G401 (cell line): Measurements from ENCODE around the gene SH3GL1. TPM values are rescaled to one million over a fixed set of nuclear protein-coding genes. Genes with fewer than 3 reads are reported as not detected.

Source experiments
- DNase-seq: peaks from one replicate; pipeline ENCODE4 v3.0.0-alpha.2; 2015; ENCODE audit warnings: low spot score
- in situ Hi-C: cut with HindIII; loops from 2 replicates; pipeline ENCODE4 v1.10.0; 2016; ENCODE audit warnings: low sequenced_read_pairs, mixed read lengths
- total RNA-seq: library from RNA; depleted of rRNA; stranded (reverse); fragments of >200 nt; shearing (Covaris generic); gene quantifications from 2 replicates; pipeline ENCODE4 v1.2.3, GENCODE V29; 2014

Gene SH3GL1
- total RNA-seq, 1 experiment from 2014 or later, result 109 TPM

- in situ Hi-C loops, result no loop called here
- no peak for DNase-seq
These were observed 2.8 kb upstream of the SH3GL1 start for GRCh38 chr19:4403005-4403761.

- in situ Hi-C loops, result no loop called here
- DNase-seq, result peak; percentile 100
These were observed 2.0 kb upstream of the SH3GL1 start, which contains the start of gene CHAF1A for GRCh38 chr19:4402171-4403004. CHAF1A (plus strand) TSS chr19:4402640; CDS start chr19:4402763, 123 bp downstream.

- in situ Hi-C loops, result no loop called here
- no peak for DNase-seq
These were observed 1.4 kb upstream of the SH3GL1 start for GRCh38 chr19:4401769-4402170.

- in situ Hi-C loops, result no loop called here
- DNase-seq, result no peak
These were observed 574 bp downstream of the SH3GL1 start for GRCh38 chr19:4399812-4400134.

GRCh38 chr19:4396949-4397783 lies 3.2 kb downstream of the SH3GL1 start:
- in situ Hi-C loops, result no loop called here
- DNase-seq, result no peak

- DNase-seq, result no peak
- in situ Hi-C loops, result no loop called here
These were observed 6.3 kb downstream of the SH3GL1 start for GRCh38 chr19:4393947-4394590.

- in situ Hi-C loops, result no loop called here
- DNase-seq, result no peak
These were observed 8.5 kb downstream of the SH3GL1 start for GRCh38 chr19:4391701-4392483.

GRCh38 chr19:4391306-4391693 lies 9.0 kb downstream of the SH3GL1 start:
- in situ Hi-C loops, result no loop called here
- no peak for DNase-seq

- DNase-seq, result no peak
- in situ Hi-C loops, result no loop called here
These were observed 9.6 kb downstream of the SH3GL1 start for GRCh38 chr19:4390567-4391305.

GRCh38 chr19:4390017-4390566 lies 10.3 kb downstream of the SH3GL1 start:
- DNase-seq, result no peak
- in situ Hi-C loops, result no loop called here

GRCh38 chr19:4389511-4390016 lies 10.8 kb downstream of the SH3GL1 start:
- no peak for DNase-seq
- in situ Hi-C loops, result no loop called here

GRCh38 chr19:4389064-4389375 lies 11.3 kb downstream of the SH3GL1 start:
- in situ Hi-C loops, result no loop called here
- no peak for DNase-seq

GRCh38 chr19:4388337-4389063 lies 11.8 kb downstream of the SH3GL1 start:
- in situ Hi-C loops, result no loop called here

GRCh38 chr19:4386041-4386782 lies 14.1 kb downstream of the SH3GL1 start:
- DNase-seq, result no peak
- in situ Hi-C loops, result no loop called here

More at GRCh38 chr19:4388337-4389063, 11.8 kb downstream of the SH3GL1 start:
- DNase-seq, result peak; percentile 75

- in situ Hi-C loops, result no loop called here
- DNase-seq, result no peak
These were observed 14.9 kb downstream of the SH3GL1 start for GRCh38 chr19:4385291-4386040.
